ENCODE data around the gene LHX4.
"Not testable (repeated sequence)": the region's sequence is repeated elsewhere in the genome, so short reads cannot be mapped to it uniquely, and the experiment has no call there.

The LHX4 gene

DNA sequence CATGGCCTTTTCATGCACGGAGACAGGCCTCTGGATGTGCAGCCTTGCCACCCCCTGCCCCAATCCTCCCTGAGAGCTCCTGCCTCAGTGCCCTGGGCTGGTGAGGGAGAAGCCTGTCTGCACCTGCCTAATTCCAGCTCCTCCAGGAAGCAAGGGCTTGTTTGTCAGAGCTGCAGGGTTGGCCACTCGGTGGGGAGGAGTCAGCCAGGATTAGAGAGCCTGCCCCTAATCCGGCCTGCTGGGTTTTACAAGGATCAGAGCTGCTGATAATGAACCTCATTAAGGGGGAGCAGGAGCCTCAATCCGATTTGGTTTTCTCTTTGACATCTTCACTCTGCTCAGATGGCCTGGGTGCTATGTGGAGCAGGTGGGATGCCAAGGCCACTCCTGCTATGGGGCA lies 31.9 kb upstream of the LHX4 start:
- DNase-seq: no peak

DNA sequence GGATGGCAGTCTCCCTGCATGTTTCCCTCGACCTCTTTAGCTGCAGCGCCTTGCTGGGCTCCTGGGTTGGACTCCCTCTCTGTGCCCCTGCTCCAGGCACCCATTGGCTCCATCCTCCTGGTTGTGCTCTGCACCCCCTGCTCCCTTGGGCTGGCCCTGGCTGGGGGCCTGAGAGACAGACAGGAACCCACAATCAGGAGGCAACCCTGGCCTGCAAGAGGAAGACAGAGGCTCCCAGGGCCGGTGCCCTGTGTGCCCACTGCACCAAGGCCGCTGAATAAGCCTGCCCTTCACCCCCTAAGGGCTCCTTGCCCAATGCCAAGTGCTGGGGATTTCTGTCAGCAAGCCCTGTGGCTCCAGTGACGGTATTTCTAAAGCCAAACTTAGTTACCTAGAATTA lies 31.5 kb upstream of the LHX4 start:
- DNase-seq: no peak

DNA sequence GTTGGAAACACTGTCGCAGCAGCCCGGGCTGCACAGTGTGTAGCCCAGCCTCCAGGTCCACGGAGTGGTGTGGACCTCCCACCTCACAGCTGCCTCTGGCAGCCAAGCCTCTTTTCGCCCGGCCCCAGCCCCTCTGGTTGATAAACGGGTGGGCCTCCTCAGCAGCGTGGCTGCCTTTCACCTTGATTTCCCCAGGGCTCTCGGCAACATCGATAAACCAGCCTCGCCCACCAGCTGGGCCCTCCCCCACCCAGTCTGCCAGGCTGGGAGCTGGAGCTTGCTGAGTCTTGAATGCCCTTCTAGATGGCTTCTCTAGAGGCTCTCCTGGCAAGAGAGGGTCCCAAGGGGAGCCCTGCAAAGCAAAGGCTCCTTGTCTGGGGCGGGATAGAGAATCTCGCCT lies 31.0 kb upstream of the LHX4 start:
- DNase-seq: no peak

GRCh38 chr1:180201451-180202200 lies 28.4 kb upstream of the LHX4 start:
- DNase-seq: no peak

DNA sequence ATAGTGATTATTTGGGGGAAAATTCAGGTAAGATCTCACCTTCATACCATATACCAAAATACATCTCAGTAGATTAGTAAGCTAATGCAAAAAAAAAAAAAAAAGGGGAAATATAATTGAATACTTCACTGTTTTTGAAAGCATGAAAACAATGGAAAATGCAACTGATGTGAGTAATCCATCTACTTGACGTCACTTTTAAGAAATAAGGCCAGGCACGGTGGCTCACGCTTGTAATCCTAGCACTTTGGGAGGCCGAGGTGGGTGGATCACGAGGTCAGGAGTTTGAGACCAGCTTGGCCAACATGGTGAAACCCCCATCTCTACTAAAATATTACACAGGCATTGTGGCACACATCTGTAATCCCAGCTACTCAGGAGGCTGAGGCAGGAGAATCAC lies 27.5 kb upstream of the LHX4 start:
- not testable (repeated sequence) for DNase-seq

- DNase-seq: no peak
These were observed 25.8 kb upstream of the LHX4 start for GRCh38 chr1:180204231-180204630.

DNA sequence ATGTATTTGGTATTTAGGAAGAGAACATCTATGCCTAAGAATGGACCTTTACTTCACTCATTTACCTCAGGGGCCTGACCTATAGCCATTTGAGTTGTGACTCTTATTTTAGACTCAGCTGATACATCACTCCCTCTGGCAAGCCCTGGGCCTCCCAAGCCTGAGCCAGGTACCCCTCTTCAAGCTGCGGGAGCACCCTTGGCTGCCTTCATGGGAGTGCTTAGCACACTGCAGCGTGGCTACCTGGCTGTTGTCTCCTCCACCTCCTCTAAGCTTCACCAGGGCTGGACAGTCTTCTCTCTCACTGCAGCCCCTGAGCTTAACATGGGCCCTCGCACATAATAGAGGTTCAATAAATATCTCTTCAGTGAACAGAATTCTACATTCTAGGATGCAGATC lies 23.5 kb upstream of the LHX4 start:
- DNase-seq: no peak

- DNase-seq: no peak
These were observed 21.8 kb upstream of the LHX4 start for GRCh38 chr1:180208264-180208663.

DNA sequence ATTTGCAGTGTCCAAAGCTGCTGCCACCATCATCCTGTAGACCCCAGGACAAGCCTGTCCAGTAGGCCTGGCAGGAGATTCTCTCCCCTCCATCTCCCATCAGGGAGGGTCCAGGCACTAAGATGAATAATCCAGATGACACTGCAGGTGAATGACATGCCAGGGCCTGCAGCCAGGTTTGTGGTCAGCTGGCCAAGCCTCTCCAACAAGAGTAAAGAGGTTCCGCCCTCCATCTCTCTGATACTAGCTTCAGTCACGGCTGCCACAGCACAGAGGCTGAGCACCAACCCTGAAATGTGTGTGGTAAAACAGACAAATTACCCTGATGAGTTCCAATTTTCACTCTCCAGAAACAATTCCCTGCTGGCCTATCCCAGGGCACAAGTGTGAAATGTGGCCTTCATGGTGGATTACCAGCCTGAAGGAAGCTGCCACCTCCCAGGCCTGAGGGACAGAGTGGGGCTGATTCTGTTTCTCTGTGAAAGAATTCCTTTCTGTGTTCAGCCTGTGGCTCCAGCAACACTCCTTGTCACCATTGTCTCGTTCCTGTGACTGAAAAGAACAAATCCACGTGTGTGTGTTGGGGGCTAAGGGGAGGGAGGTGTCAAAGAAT lies 19.9 kb upstream of the LHX4 start:
- no peak for DNase-seq

- no peak for DNase-seq
These were observed 18.8 kb upstream of the LHX4 start for GRCh38 chr1:180211156-180211859.

DNA sequence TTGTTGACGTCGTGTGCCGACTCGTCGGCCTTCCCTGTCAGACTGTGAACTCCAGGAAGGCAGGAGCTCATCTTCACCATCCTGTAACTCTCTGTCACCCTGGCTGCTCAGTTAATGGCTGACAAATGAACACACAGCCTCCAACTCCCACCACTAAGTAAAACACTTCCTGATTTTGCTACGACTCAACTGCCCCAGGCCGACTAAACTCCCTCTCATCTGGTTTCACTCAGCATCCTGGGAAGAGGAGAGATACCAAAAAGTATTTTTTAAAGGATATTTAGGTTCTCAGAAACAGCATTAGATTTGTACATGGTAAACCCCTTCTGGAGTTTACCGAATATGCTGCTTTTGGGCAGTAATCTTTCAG lies 18.2 kb upstream of the LHX4 start:
- no peak for DNase-seq

DNA sequence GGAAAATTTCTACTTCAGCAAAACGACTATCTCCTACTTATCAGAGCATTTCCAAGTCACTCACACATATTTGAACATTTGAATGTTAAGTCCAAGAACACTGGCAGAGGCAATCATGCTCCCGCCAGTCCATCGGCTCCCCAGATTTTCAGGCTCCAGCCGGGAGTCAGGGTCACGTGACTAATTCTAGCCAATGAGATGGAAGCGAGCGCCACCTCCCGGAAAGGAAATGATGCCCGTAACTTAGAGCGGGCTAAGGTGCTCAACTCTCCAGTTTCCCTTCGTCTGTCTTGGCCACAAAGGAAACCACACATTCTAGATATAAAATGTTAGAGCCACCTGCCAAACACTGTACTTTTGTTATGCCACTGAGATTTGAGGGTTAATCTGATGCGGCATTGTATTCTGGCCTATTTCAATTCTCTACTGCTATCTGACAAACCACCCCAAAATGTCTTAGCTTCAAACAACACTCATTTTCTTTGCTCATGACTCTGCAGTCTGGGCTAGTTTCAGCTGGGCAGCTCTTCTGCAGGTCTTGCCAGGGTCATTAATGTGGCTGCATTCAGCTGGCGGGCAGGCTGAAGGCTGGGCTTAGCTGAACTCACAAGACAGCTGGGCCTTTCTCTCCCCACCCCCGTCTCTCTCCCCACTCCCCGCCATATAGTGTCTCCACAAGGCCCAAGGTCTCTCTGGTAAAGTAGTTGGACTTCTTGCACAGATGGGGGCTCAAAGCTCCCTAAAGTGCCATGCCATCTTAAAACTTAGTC lies 16.5 kb upstream of the LHX4 start:
- DNase-seq: peak in 2 of 6 experiments; percentile 16 to 21

DNA sequence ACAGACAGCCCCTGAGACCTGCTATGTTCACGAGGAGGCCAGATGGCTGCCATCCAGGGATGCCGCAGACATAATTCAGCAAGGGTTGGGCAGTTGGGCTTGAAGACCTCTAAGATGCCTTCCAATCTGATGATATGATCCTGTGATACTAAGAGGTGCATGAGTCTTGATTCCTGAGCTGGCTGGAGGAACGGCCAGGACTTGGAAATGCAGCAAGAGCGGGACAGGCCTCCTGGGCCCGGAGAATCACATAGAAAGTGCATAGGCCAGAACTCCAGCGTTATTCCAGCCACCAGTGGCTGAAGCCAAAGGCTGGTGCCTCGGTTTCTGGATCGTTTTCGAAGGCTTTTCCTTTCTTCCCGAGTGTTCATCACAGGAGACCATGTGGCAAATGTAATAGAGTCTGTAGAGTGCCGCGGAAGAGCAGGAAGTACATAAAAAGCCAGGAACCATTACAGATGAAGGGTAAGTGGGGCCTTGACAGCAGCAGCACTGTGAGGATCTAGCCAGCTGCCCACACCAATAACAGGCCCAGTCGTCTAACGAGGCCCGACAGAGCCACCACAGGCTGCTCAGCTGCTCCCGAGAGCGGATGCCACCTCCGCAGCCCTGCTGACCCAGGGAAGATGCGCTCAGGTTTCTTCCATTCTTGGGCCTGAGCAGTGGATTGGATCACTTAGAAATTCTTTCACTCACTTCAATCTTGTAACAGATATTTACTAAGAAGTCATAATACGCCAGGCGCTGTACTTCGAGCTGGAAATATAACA lies 14.0 kb upstream of the LHX4 start:
- no peak for DNase-seq

GRCh38 chr1:180217006-180217405 lies 13.1 kb upstream of the LHX4 start:
- no peak for DNase-seq

DNA sequence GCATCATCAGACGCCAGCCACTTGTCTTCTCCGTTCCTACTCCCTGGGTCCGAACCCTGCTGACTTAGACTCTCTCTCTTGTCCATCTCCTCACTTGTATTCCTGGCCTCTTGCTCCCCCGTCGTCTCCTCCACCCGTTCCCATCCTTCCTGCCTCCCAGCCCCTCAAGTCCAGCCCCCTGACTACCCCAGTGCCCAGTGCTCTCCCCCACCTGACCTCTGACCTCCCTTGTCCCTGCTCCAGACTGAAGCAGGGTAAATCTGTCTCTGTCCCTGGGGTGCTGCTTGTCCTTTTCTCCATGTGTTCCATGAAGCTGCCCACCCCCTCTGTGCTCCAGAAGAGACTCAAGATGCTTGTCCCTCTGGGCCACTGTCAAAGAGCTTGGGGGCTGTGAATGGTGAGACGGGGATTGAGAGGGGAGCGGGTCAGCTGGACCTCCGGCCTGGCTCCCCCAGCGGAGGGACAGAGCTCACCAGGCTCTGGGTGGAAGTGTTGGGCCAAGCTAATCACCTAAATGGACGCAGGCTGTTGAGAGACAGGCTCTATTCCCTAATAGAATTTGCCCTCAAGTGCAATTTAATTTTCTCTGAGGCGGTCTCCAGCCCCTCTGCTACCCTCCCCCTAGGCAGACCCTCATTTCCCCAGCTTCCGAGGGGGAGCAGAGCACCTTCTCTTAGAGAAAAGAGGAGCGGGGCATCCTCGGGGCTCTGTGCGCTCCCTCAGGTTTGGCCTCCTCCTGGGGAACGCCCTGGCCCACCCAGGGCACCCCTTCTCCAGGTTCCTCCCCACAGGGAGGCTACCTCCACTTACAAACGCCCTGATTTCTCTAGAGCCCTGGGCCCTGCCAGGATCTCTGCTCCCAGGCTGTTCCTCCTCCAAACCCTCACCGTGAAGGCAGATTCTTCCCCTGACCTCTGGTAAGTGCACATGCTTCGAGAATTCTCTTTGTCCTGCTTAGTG lies 11.0 kb upstream of the LHX4 start:
- DNase-seq: no peak

- DNase-seq: no peak
These were observed 10.3 kb upstream of the LHX4 start for GRCh38 chr1:180219776-180220175.

GRCh38 chr1:180221462-180221861 lies 8.6 kb upstream of the LHX4 start:
- DNase-seq: no peak

- DNase-seq: no peak
These were observed 5.2 kb upstream of the LHX4 start for GRCh38 chr1:180224902-180225301.

DNA sequence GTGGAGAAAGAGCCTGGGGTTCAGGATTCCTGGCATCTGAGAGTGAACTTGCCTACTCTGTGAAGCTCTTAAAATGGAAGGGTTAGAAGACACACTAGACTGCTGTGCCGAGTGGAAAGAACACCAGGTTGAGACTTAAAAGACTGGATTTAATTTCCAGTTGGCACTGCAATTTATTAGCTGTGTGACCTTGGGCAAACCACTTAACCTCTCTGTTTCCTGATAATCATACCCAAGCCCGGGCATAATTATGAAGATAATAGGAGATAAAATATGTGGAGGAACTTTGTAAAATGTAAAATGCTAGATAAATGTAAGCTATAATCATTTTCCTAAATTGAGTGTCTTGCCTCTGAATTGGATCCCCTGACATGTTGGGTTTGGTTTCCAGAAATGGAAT lies 4.7 kb upstream of the LHX4 start:
- no peak for DNase-seq

DNA sequence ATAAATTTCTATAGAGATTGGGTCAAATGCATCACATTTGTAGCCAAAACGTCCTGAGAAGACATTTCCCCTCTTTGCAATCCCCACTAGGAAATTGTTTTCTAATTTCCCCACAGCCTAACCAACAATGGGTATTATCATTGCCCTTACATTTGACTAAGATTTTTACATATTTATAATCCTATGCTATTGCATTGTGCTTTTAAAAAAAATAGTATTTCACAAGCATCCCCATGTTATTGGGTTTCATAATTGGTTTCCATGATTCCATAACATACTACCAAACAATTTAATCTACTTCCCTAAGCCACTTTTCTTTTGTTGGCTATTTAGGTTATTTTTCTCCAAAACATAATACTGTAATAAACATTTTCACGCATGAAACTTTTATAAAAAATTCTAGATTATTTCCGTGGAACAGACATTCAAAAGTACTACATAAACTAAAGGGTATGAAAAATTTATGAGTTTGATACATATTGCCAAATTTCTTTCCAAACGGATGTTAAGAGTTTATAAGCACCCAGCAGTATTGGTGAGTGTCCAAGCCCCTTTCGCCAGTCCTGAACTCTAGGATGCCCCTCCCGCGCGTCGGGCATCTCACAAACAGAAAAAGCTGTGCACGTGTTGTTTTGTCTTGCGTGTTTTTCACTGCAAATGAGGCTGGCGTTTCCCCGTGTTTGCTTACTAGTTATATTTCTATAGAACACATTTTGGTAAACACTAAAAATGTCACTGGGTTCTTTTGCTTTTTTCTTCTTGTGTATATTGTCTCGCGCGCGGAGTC lies 2.0 kb upstream of the LHX4 start:
- DNase-seq: no peak

All from stimulated activated naive CD4-positive, alpha-beta T cell (primary cell).